GM23338 (cell line): ENCODE data around the gene FAM149B1. TPM values are rescaled to one million over a fixed set of nuclear protein-coding genes. Genes with fewer than 3 reads are reported as not detected.

Source experiments
- ATAC-seq: fragments of 200-7000 bp; cut with Tn5 transposase; 3 replicates; pipeline ENCODE4 v1.9.1; 2020
- DNase-seq: peaks from one replicate; pipeline ENCODE4 v3.0.0-alpha.2; 2015; ENCODE audit warnings: low spot score
- H2AFZ ChIP-seq: fragments of 200-600 bp; sonication (generic); 2 replicates; pipeline ENCODE4 v1.8.0; 2016; ENCODE audit warnings: antibody characterized with exemption, mild to moderate bottlenecking, moderate library complexity
- H3F3A ChIP-seq: fragments of 200-600 bp; sonication (generic); replicated peaks from 2 replicates; pipeline ENCODE4 v1.8.0; 2017; ENCODE audit warnings: antibody characterized with exemption, mixed run types, low read depth
- H3K27ac ChIP-seq: fragments of 200-600 bp; sonication (generic); 2 replicates; pipeline ENCODE4 v1.6.1; 2016; ENCODE audit warnings: low read depth
- H3K27me3 ChIP-seq: fragments of 200-600 bp; sonication (generic); 2 replicates; pipeline ENCODE4 v1.8.0; 2016; ENCODE audit warnings: mild to moderate bottlenecking, mixed run types, moderate library complexity; ENCODE audit not compliant: insufficient read depth
- H3K36me3 ChIP-seq: fragments of 200-600 bp; sonication (generic); 2 replicates; pipeline ENCODE4 v1.8.0; 2016; ENCODE audit warnings: mild to moderate bottlenecking; ENCODE audit not compliant: insufficient read depth
- H3K4me1 ChIP-seq: fragments of 200-600 bp; sonication (generic); 2 replicates; pipeline ENCODE4 v1.8.0; 2016; ENCODE audit warnings: mild to moderate bottlenecking, moderate library complexity; ENCODE audit not compliant: insufficient read depth
- H3K4me2 ChIP-seq: fragments of 200-600 bp; sonication (generic); 2 replicates; pipeline ENCODE4 v1.7.1; 2017; ENCODE audit warnings: mixed run types
- H3K4me3 ChIP-seq: fragments of 200-600 bp; sonication (generic); 2 replicates; pipeline ENCODE4 v1.6.1; 2016; ENCODE audit warnings: mixed run types
- H3K79me2 ChIP-seq: fragments of 200-600 bp; sonication (generic); replicated peaks from 2 replicates; pipeline ENCODE4 v1.8.0; 2017; ENCODE audit warnings: mild to moderate bottlenecking; ENCODE audit not compliant: insufficient read depth
- H3K9me2 ChIP-seq: fragments of 200-600 bp; sonication (generic); 2 replicates; pipeline ENCODE4 v1.8.0; 2017; ENCODE audit not compliant: insufficient read depth
- H4K20me1 ChIP-seq: fragments of 200-600 bp; sonication (generic); replicated peaks from 2 replicates; pipeline ENCODE4 v1.8.0; 2017; ENCODE audit warnings: mild to moderate bottlenecking; ENCODE audit not compliant: insufficient read depth
- H3K27ac Mint-ChIP-seq: 2 replicates; pipeline ENCODE4 v1.8.0; 2020; ENCODE audit warnings: inconsistent platforms, mild to moderate bottlenecking, moderate library complexity, mixed read lengths
- H3K27me3 Mint-ChIP-seq: 3 replicates; pipeline ENCODE4 v1.8.0; 2022; ENCODE audit warnings: low read depth, mild to moderate bottlenecking, moderate library complexity, mixed read lengths, inconsistent platforms; ENCODE audit not compliant: insufficient read depth, poor library complexity
- H3K36me3 Mint-ChIP-seq: 3 replicates; pipeline ENCODE4 v1.8.0; 2021; ENCODE audit warnings: low read depth, mild to moderate bottlenecking, inconsistent platforms, moderate library complexity, mixed read lengths
- H3K4me1 Mint-ChIP-seq: 3 replicates; pipeline ENCODE4 v1.8.0; 2020; ENCODE audit warnings: mild to moderate bottlenecking, inconsistent platforms, mixed read lengths
- H3K4me3 Mint-ChIP-seq: 3 replicates; pipeline ENCODE4 v1.8.0; 2021; ENCODE audit warnings: moderate library complexity, mild to moderate bottlenecking, inconsistent platforms, mixed read lengths
- H3K9me3 Mint-ChIP-seq: 3 replicates; pipeline ENCODE4 v1.8.0; 2020; ENCODE audit warnings: moderate library complexity, mild to moderate bottlenecking, inconsistent platforms, mixed read lengths
- CREB1 ChIP-seq: fragments of 250-450 bp; sonication (Bioruptor Pico); IDR thresholded peaks from 2 replicates; pipeline ENCODE4 v1.5.0; 2020; ENCODE audit warnings: low read depth, mild to moderate bottlenecking, moderate library complexity
- EZH2phosphoT487 ChIP-seq: fragments of 200-600 bp; sonication (generic); IDR thresholded peaks from one replicate; pipeline ENCODE4 v1.8.1; 2018; ENCODE audit warnings: antibody characterized with exemption; ENCODE audit not compliant: unreplicated experiment
- JUNB ChIP-seq: IDR thresholded peaks from one replicate; pipeline ENCODE4 v1.6.1; 2016; ENCODE audit warnings: antibody characterized with exemption; ENCODE audit not compliant: unreplicated experiment
- NANOG ChIP-seq: IDR thresholded peaks from 2 replicates; pipeline ENCODE4 v1.6.1; 2016; ENCODE audit warnings: antibody characterized with exemption, borderline replicate concordance
- POLR2AphosphoS5 ChIP-seq: IDR thresholded peaks from 2 replicates; pipeline ENCODE4 v1.6.1; 2016; ENCODE audit warnings: antibody characterized with exemption, low read depth
- STAT1 ChIP-seq: IDR thresholded peaks from one replicate; pipeline ENCODE4 v1.6.1; 2016; ENCODE audit warnings: antibody characterized with exemption; ENCODE audit not compliant: unreplicated experiment
- ZNF114 ChIP-seq: fragments of 250-450 bp; sonication (Bioruptor Pico); IDR thresholded peaks from 2 replicates; pipeline ENCODE4 v1.5.0; 2020; ENCODE audit warnings: mild to moderate bottlenecking, moderate library complexity
- ZNF331 ChIP-seq: fragments of 250-450 bp; sonication (Bioruptor Pico); IDR thresholded peaks from 2 replicates; pipeline ENCODE4 v1.5.0; 2020; ENCODE audit warnings: low read depth, mild to moderate bottlenecking, moderate library complexity
- ZNF462 ChIP-seq: fragments of 250-450 bp; sonication (Bioruptor Pico); IDR thresholded peaks from 2 replicates; pipeline ENCODE4 v1.5.0; 2020; ENCODE audit warnings: mild to moderate bottlenecking, moderate library complexity
- polyA plus RNA-seq: library from polyadenylated mRNA; unstranded; fragments of >200 nt; fragmentation: Nextera tagmentation; extraction: Ambion mirVana; gene quantifications from 2 replicates; pipeline ENCODE4 v1.2.1, GENCODE V29; 2016
- total RNA-seq: library from RNA; depleted of rRNA; stranded (reverse); fragments of >200 nt; shearing (Covaris generic); gene quantifications from 2 replicates; pipeline ENCODE4 v1.2.3, GENCODE V29; 2014
- TF ChIP-seq, protein P1 (sequence below): IDR thresholded peaks from one replicate; pipeline ENCODE4 v1.6.1; 2018; ENCODE audit warnings: antibody characterized with exemption; ENCODE audit not compliant: unreplicated experiment
- TF ChIP-seq, protein P2 (sequence below): IDR thresholded peaks from 2 replicates; pipeline ENCODE4 v1.6.1; 2016; ENCODE audit warnings: antibody characterized with exemption

The FAM149B1 gene
- total and polyA plus RNA-seq, 2 experiments from 2014 or later: 11.2 to 19.3 TPM

- TF ChIP-seq, protein P1, sequence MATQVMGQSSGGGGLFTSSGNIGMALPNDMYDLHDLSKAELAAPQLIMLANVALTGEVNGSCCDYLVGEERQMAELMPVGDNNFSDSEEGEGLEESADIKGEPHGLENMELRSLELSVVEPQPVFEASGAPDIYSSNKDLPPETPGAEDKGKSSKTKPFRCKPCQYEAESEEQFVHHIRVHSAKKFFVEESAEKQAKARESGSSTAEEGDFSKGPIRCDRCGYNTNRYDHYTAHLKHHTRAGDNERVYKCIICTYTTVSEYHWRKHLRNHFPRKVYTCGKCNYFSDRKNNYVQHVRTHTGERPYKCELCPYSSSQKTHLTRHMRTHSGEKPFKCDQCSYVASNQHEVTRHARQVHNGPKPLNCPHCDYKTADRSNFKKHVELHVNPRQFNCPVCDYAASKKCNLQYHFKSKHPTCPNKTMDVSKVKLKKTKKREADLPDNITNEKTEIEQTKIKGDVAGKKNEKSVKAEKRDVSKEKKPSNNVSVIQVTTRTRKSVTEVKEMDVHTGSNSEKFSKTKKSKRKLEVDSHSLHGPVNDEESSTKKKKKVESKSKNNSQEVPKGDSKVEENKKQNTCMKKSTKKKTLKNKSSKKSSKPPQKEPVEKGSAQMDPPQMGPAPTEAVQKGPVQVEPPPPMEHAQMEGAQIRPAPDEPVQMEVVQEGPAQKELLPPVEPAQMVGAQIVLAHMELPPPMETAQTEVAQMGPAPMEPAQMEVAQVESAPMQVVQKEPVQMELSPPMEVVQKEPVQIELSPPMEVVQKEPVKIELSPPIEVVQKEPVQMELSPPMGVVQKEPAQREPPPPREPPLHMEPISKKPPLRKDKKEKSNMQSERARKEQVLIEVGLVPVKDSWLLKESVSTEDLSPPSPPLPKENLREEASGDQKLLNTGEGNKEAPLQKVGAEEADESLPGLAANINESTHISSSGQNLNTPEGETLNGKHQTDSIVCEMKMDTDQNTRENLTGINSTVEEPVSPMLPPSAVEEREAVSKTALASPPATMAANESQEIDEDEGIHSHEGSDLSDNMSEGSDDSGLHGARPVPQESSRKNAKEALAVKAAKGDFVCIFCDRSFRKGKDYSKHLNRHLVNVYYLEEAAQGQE: no peak
- TF ChIP-seq NANOG (no peak), STAT1 (no peak), JUNB (no peak)
Observed at GRCh38 chr10:73186266-73186665, 18.3 kb downstream of the FAM149B1 start (continued).

DNA sequence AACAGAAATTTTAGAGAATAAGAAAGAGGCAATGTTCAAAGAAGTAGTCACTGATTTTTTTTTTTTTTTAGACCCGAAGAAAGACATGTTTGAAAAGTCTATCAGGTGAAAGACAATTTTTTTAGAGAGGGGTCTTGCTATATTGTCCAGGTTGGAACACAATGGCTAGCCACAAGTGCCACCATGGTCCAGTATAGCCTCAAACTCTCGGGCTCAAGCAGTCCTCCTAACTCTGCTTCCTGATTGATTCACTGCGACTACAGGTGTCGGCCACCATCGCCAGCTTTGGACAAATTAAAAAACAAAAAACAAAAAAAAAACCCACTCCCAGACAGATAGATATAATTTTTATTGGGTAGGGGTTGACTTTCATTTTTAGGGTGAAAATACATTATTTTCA, 22.3 kb downstream of the FAM149B1 start:
- H4K20me1 ChIP-seq: no peaks in the 10 kb centered on the region
- Mint-ChIP-seq H3K36me3 (no peaks in the 10 kb centered on the region), H3K4me1 (no peaks in the 10 kb centered on the region), H3K27me3 (peaks cover 2% of the 10 kb centered on the region), H3K27ac (no peak overlapping the region), H3K9me3 (no peaks in the 10 kb centered on the region), H3K4me3 (no peak overlapping the region)
- no peak overlapping the region for H3K27ac ChIP-seq
- 0 out of 2 replicates have a peak, but pooled peaks cover 3% of the 10 kb centered on the region for H3K36me3 ChIP-seq
- H3K4me1 ChIP-seq: no peaks in the 10 kb centered on the region
- H3K27me3 ChIP-seq: no peaks in the 10 kb centered on the region
- DNase-seq (no peak), ATAC-seq (no peak)
- no peaks in the 10 kb centered on the region for H3F3A ChIP-seq
- no peaks in the 10 kb centered on the region for H3K9me2 ChIP-seq
- H3K79me2 ChIP-seq: no peaks in the 10 kb centered on the region
- H3K4me3 ChIP-seq: no peak overlapping the region
- no peak overlapping the region for H2AFZ ChIP-seq
- no peak overlapping the region for H3K4me2 ChIP-seq
- TF ChIP-seq, protein P1: no peak
- no peak for TF ChIP-seq NANOG
- TF ChIP-seq POLR2AphosphoS5: no peak
- TF ChIP-seq, protein P2, sequence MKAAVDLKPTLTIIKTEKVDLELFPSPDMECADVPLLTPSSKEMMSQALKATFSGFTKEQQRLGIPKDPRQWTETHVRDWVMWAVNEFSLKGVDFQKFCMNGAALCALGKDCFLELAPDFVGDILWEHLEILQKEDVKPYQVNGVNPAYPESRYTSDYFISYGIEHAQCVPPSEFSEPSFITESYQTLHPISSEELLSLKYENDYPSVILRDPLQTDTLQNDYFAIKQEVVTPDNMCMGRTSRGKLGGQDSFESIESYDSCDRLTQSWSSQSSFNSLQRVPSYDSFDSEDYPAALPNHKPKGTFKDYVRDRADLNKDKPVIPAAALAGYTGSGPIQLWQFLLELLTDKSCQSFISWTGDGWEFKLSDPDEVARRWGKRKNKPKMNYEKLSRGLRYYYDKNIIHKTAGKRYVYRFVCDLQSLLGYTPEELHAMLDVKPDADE: no peak
- TF ChIP-seq CREB1: no peak
- TF ChIP-seq ZNF331 (CRISPR knock-in tag): no peak
- TF ChIP-seq ZNF462 (CRISPR knock-in tag): no peak
- TF ChIP-seq ZNF114 (CRISPR knock-in tag): no peak
- TF ChIP-seq EZH2phosphoT487: no peak
- no peak for TF ChIP-seq JUNB
- TF ChIP-seq STAT1: no peak
